ENCODE data around the gene DUSP7.
"Not testable (repeated sequence)": the region's sequence is repeated elsewhere in the genome, so short reads cannot be mapped to it uniquely, and the experiment has no call there.

The DUSP7 gene

GRCh38 chr3:52046186-52046901 lies 10.0 kb downstream of the DUSP7 start:
- no peak for DNase-seq

GRCh38 chr3:52044869-52045619 lies 11.3 kb downstream of the DUSP7 start:
- no peak for DNase-seq

GRCh38 chr3:52043750-52044149 lies 12.6 kb downstream of the DUSP7 start:
- DNase-seq = no peak

- not testable (repeated sequence) for DNase-seq
These were observed 13.3 kb downstream of the DUSP7 start for GRCh38 chr3:52043039-52043438.

- DNase-seq = no peak
These were observed 15.1 kb downstream of the DUSP7 start for GRCh38 chr3:52041118-52041731.

GRCh38 chr3:52040600-52040999 lies 15.8 kb downstream of the DUSP7 start:
- DNase-seq = no peak

GRCh38 chr3:52039846-52040245 lies 16.5 kb downstream of the DUSP7 start:
- no peak for DNase-seq

GRCh38 chr3:52039426-52039825 lies 16.9 kb downstream of the DUSP7 start:
- no peak for DNase-seq

GRCh38 chr3:52038227-52038626 lies 18.1 kb downstream of the DUSP7 start:
- DNase-seq = no peak

- no peak for DNase-seq
These were observed 19.1 kb downstream of the DUSP7 start for GRCh38 chr3:52037291-52037690.

GRCh38 chr3:52036829-52037228 lies 19.5 kb downstream of the DUSP7 start:
- DNase-seq = no peak

- DNase-seq = no peak
These were observed 20.1 kb downstream of the DUSP7 start for GRCh38 chr3:52036222-52036694.

- no peak for DNase-seq
These were observed 21.7 kb downstream of the DUSP7 start for GRCh38 chr3:52034651-52035050.

GRCh38 chr3:52034212-52034611 lies 22.2 kb downstream of the DUSP7 start:
- no peak for DNase-seq

GRCh38 chr3:52033748-52034147 lies 22.6 kb downstream of the DUSP7 start:
- DNase-seq = not testable (repeated sequence)

GRCh38 chr3:52032702-52033408 lies 23.5 kb downstream of the DUSP7 start:
- DNase-seq = no peak

- DNase-seq = no peak
These were observed 24.5 kb downstream of the DUSP7 start for GRCh38 chr3:52031896-52032295.

GRCh38 chr3:52030714-52031310 lies 25.6 kb downstream of the DUSP7 start:
- no peak for DNase-seq

GRCh38 chr3:52029535-52029934 lies 26.8 kb downstream of the DUSP7 start:
- DNase-seq = no peak

GRCh38 chr3:52029053-52029452 lies 27.3 kb downstream of the DUSP7 start:
- DNase-seq = no peak

GRCh38 chr3:52028572-52028971 lies 27.8 kb downstream of the DUSP7 start:
- DNase-seq = no peak

GRCh38 chr3:52026041-52026440 lies 30.3 kb downstream of the DUSP7 start:
- DNase-seq = no peak

- no peak for DNase-seq
These were observed 30.9 kb downstream of the DUSP7 start for GRCh38 chr3:52025453-52025852.
